IMR-90 (cell line): Measurements from ENCODE around the gene KLHL25. TPM values are rescaled to one million over a fixed set of nuclear protein-coding genes. Genes with fewer than 3 reads are reported as not detected.

Experiments
- ATAC-seq: fragments of 200-7000 bp; cut with Tn5 transposase; 2 replicates; pipeline ENCODE4 v1.9.1; 2020; ENCODE audit warnings: low read depth, mild to moderate bottlenecking, moderate library complexity
- BruUV-seq: library from RNA; stranded (reverse); fragments of 400-500 nt; replicated peaks from 2 replicates; lab custom pipeline; 2021; lab: Mats Ljungman, UMichigan
- CTCF ChIA-PET: fragments of 300-600 bp; formaldehyde crosslinking; extraction: SDS; loops from one replicate; lab custom pipeline; 2021; ENCODE audit warnings: antibody characterized with exemption; lab: Yijun Ruan, JAX
- POLR2A ChIA-PET: fragments of 300-600 bp; sonication (Branson Sonifier 250); formaldehyde crosslinking; loops from one replicate; lab custom pipeline; 2022; ENCODE audit warnings: antibody characterized with exemption; ENCODE audit not compliant: unreplicated experiment; lab: Charles Lee
- DNase-seq: peaks from one replicate; pipeline ENCODE4 v3.0.0; 2013
- H2AFZ ChIP-seq: replicated peaks from 2 replicates; pipeline ENCODE3; 2013; ENCODE audit warnings: low read length, mild to moderate bottlenecking; ENCODE audit not compliant: poor library complexity
- H2AK5ac ChIP-seq: 2 replicates; pipeline ENCODE4 v1.6.1; 2013; ENCODE audit warnings: low read depth, low read length, inconsistent platforms
- H2AK9ac ChIP-seq: replicated peaks from 2 replicates; pipeline ENCODE3; 2013; ENCODE audit warnings: mild to moderate bottlenecking, low read depth, low read length, moderate library complexity; ENCODE audit not compliant: poor library complexity
- H2BK120ac ChIP-seq: 2 replicates; pipeline ENCODE4 v1.6.1; 2013; ENCODE audit warnings: low read depth, low read length, inconsistent platforms
- H2BK15ac ChIP-seq: 3 replicates; pipeline ENCODE4 v1.6.1; 2013; ENCODE audit warnings: low read depth, low read length, inconsistent platforms
- H2BK20ac ChIP-seq: 2 replicates; pipeline ENCODE4 v1.6.1; 2013; ENCODE audit warnings: low read depth, mild to moderate bottlenecking, inconsistent platforms, low read length, moderate library complexity
- H2BK5ac ChIP-seq: 2 replicates; pipeline ENCODE4 v1.6.1; 2013; ENCODE audit warnings: mild to moderate bottlenecking, low read depth, low read length, inconsistent platforms; ENCODE audit not compliant: poor library complexity, severe bottlenecking
- H3K14ac ChIP-seq: replicated peaks from 2 replicates; pipeline ENCODE4 v1.6.1; 2013; ENCODE audit warnings: low read depth, low read length, inconsistent platforms
- H3K18ac ChIP-seq: 2 replicates; pipeline ENCODE4 v1.6.1; 2013; ENCODE audit warnings: low read depth, low read length, control low read depth
- H3K23ac ChIP-seq: 2 replicates; pipeline ENCODE4 v1.6.1; 2013; ENCODE audit warnings: low read depth, low read length, inconsistent platforms
- H3K27ac ChIP-seq: 2 replicates; pipeline ENCODE4 v1.5.1; 2013; ENCODE audit warnings: mild to moderate bottlenecking, control low read depth, low read length; ENCODE audit not compliant: insufficient read depth
- H3K27me3 ChIP-seq: 2 replicates; pipeline ENCODE4 v1.6.1; 2013; ENCODE audit warnings: low read length; ENCODE audit not compliant: control insufficient read depth, insufficient read depth
- H3K36me3 ChIP-seq: 2 replicates; pipeline ENCODE4 v1.6.1; 2013; ENCODE audit warnings: low read length, mixed read lengths; ENCODE audit not compliant: control insufficient read depth, insufficient read depth
- H3K4ac ChIP-seq: 2 replicates; pipeline ENCODE4 v1.6.1; 2013; ENCODE audit warnings: low read depth, low read length, inconsistent platforms
- H3K4me1 ChIP-seq: 2 replicates; pipeline ENCODE4 v1.6.1; 2013; ENCODE audit warnings: low read length, mixed read lengths; ENCODE audit not compliant: control insufficient read depth, insufficient read depth
- H3K4me2 ChIP-seq: 2 replicates; pipeline ENCODE4 v1.6.1; 2013; ENCODE audit warnings: low read depth, mild to moderate bottlenecking, control low read depth, low read length, moderate library complexity
- H3K4me3 ChIP-seq: 2 replicates; pipeline ENCODE4 v1.5.1; 2013; ENCODE audit warnings: low read depth, mild to moderate bottlenecking, control low read depth, low read length, moderate library complexity; ENCODE audit not compliant: insufficient read depth
- H3K56ac ChIP-seq: 2 replicates; pipeline ENCODE4 v1.6.1; 2013; ENCODE audit warnings: low read length, inconsistent platforms; ENCODE audit not compliant: insufficient read depth; ENCODE audit errors: extremely low read depth
- H3K79me1 ChIP-seq, 2 experiments: 2 replicates each; pipeline ENCODE4 v1.6.1; 2013; ENCODE audit warnings: low read length in 2 of 2, inconsistent platforms in 1 of 2, low read depth in 1 of 2
- H3K9ac ChIP-seq: 2 replicates; pipeline ENCODE4 v1.6.1; 2013; ENCODE audit warnings: low read depth, low read length, control low read depth
- H3K9me1 ChIP-seq: 2 replicates; pipeline ENCODE4 v1.6.1; 2013; ENCODE audit warnings: low read length, inconsistent platforms; ENCODE audit not compliant: insufficient read depth
- H3K9me3 ChIP-seq: 2 replicates; pipeline ENCODE4 v1.6.1; 2013; ENCODE audit warnings: low read length; ENCODE audit not compliant: control insufficient read depth, insufficient read depth
- H4K20me1 ChIP-seq: 2 replicates; pipeline ENCODE4 v1.6.1; 2013; ENCODE audit warnings: low read length, inconsistent platforms; ENCODE audit not compliant: insufficient read depth
- H4K5ac ChIP-seq: 2 replicates; pipeline ENCODE4 v1.6.1; 2013; ENCODE audit warnings: mild to moderate bottlenecking, low read depth, low read length, control low read depth
- H4K8ac ChIP-seq, 2 experiments: 2 replicates each; pipeline ENCODE4 v1.6.1; 2013; ENCODE audit warnings: low read depth in 2 of 2, low read length in 2 of 2, control low read depth in 1 of 2, inconsistent platforms in 1 of 2
- H4K91ac ChIP-seq: 2 replicates; pipeline ENCODE4 v1.6.1; 2013; ENCODE audit warnings: low read depth, low read length, inconsistent platforms; ENCODE audit not compliant: insufficient read depth
- BHLHE40 ChIP-seq: fragments of 150-350 bp; IDR thresholded peaks from 2 replicates; pipeline ENCODE4 v1.6.1; 2016; ENCODE audit warnings: mild to moderate bottlenecking, low read depth, low read length
- CEBPB ChIP-seq: IDR thresholded peaks from 2 replicates; pipeline ENCODE4 v1.6.1; 2012; ENCODE audit warnings: low read depth, low read length, improper control_type of control experiment
- FOS ChIP-seq: fragments of 150-350 bp; IDR thresholded peaks from 2 replicates; pipeline ENCODE4 v1.6.1; 2016; ENCODE audit warnings: low read depth, low read length
- MAFK ChIP-seq: IDR thresholded peaks from 2 replicates; pipeline ENCODE4 v1.6.1; 2012; ENCODE audit warnings: low read depth, low read length, improper control_type of control experiment
- MAZ ChIP-seq: IDR thresholded peaks from 2 replicates; pipeline ENCODE4 v1.6.1; 2012; ENCODE audit warnings: low read depth, mild to moderate bottlenecking, low read length, improper control_type of control experiment, moderate library complexity, borderline replicate concordance
- NFE2L2 ChIP-seq: fragments of 150-350 bp; IDR thresholded peaks from 2 replicates; pipeline ENCODE4 v1.6.1; 2016; ENCODE audit warnings: low read depth, mild to moderate bottlenecking, low read length
- POLR2A ChIP-seq: IDR thresholded peaks from 2 replicates; pipeline ENCODE4 v1.6.1; 2012; ENCODE audit warnings: mild to moderate bottlenecking, low read depth, low read length
- RAD21 ChIP-seq: IDR thresholded peaks from 2 replicates; pipeline ENCODE4 v1.6.1; 2012; ENCODE audit warnings: low read length, improper control_type of control experiment
- RFX5 ChIP-seq: IDR thresholded peaks from 2 replicates; pipeline ENCODE4 v1.8.0; 2012; ENCODE audit warnings: low read depth, mild to moderate bottlenecking, low read length, moderate library complexity
- SMC3 ChIP-seq: fragments of 150-350 bp; IDR thresholded peaks from 2 replicates; pipeline ENCODE4 v1.6.1; 2016; ENCODE audit warnings: low read depth, mild to moderate bottlenecking, antibody characterized with exemption, low read length, moderate library complexity
- USF2 ChIP-seq: fragments of 150-350 bp; IDR thresholded peaks from 2 replicates; pipeline ENCODE4 v1.6.1; 2017; ENCODE audit warnings: mild to moderate bottlenecking, antibody characterized with exemption, low read length, low read depth
- WGBS, 2 experiments: methylation state at CpG; one replicate each; pipeline versions ENCODE4 v1.1.5 to v1.1.7; 2013; ENCODE audit warnings: missing lambda C conversion rate in 2 of 2; ENCODE audit not compliant: insufficient read length in 1 of 2; ENCODE audit errors: extremely low coverage in 2 of 2; 5-methylcytosine and 5-hydroxymethylcytosine counted together
- dilution Hi-C: fragments of 300-500 bp; cut with HindIII; formaldehyde crosslinking; loops from one replicate; pipeline ENCODE4 v1.14.3; 2018; ENCODE audit warnings: low sequenced_read_pairs; ENCODE audit not compliant: unreplicated experiment
- in situ Hi-C: fragments of 300-500 bp; cut with MboI; formaldehyde crosslinking; loops from 3 replicates; pipeline ENCODE4 v1.14.3; 2019; ENCODE audit warnings: low sequenced_read_pairs, inconsistent platforms, mixed read lengths
- intact Hi-C: fragments of 100-400 bp; cut with micrococcal nuclease; formaldehyde crosslinking; loops from 2 replicates; pipeline ENCODE4 v1.10.0; 2022
- polyA plus RNA-seq, 3 experiments: library from polyadenylated mRNA; depleted of rRNA; stranded (reverse); fragments of >200 nt; gene quantifications; 2 replicates each; pipeline ENCODE4 v1.2.3, GENCODE V29; 2012; ENCODE audit warnings: low replicate concordance in 1 of 3
- total RNA-seq: library from RNA; depleted of rRNA; stranded (reverse); fragments of >200 nt; gene quantifications from 2 replicates; pipeline ENCODE4 v1.2.3, GENCODE V29; 2012

The KLHL25 gene
- total and polyA plus RNA-seq, 2 of the 4 experiments (the other 2 are of a cell fraction): 2.7 to 5.6 TPM

DNA sequence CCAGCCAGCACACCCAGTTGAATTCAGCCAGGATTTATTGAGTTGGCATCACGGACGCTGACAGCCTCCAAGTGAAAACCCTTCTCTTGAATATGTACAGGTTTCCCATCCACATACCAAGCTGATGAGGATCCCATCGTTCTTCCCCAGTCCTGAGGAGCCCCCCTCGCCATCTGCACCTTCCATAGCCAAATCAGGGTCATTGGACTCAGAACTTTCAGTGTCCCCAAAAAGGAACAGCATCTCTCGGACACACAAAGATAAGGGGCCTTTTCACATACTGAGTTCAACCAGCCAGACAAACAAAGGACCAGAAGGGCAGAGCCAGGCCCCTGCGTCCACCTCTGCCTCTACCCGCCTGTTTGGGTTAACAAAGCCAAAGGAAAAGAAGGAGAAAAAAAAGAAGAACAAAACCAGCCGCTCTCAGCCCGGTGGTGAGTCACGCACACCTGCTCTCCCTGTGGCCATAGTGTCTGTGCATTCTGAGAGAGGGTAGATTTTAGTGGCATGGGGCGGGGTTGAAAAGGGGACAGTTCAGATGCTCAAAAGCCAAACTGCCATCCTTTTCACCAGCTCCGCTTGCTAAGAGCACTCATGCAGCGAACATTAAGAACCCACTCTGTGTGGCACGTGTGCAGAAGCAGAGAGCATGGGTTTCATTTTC lies 51.2 kb downstream of the KLHL25 start:
- Histone ChIP-seq H3K14ac (no peak overlapping the region), H2BK15ac (no peak overlapping the region), H4K8ac (no peak overlapping the region), H3K27ac (no peak overlapping the region), H2AFZ (no peak overlapping the region), H3K4me2 (no peak overlapping the region), H3K56ac (no peak overlapping the region), H2BK5ac (no peak overlapping the region), H3K23ac (no peak overlapping the region), H3K79me1 (peaks cover 0 to 5% of the 10 kb centered on the region in 2 experiments; a peak in 2 of 4 replicates), H4K5ac (no peak overlapping the region), H3K9me3 (no peaks in the 10 kb centered on the region), H2BK20ac (no peak overlapping the region), H2AK9ac (no peak overlapping the region), H3K18ac (no peak overlapping the region), H3K4me1 (peaks cover 4% of the 10 kb centered on the region; the same call in 1 of the 2 replicates), H3K4me3 (no peak overlapping the region), H3K9ac (no peak overlapping the region), H4K91ac (no peak overlapping the region), H4K20me1 (no peaks in the 10 kb centered on the region; the same call in 1 of the 2 replicates), H2AK5ac (no peak overlapping the region), H3K27me3 (no peaks in the 10 kb centered on the region), H3K9me1 (no peaks in the 10 kb centered on the region; the same call in 1 of the 2 replicates), H3K4ac (no peak overlapping the region), H2BK120ac (no peak overlapping the region), H3K36me3 (peaks cover 44% of the 10 kb centered on the region)
- intact Hi-C loops (loop anchor here (5.0 kb wide), 1 partner anchor 49 kb away; the partner anchor contains the start of gene KLHL25), dilution Hi-C loops (no loop called here), in situ Hi-C loops (no loop called here)
- no TSS peak for BruUV-seq
- ATAC-seq (no peak), DNase-seq (no peak)
- 88% methylated on average over 8 of the region's 14 CpGs; no CpG with 5 or more reads in 1 of the 2 experiments for WGBS, 2 experiments
- CTCF ChIA-PET: interaction anchor here (0.9 kb wide), 1 partner anchor 70 kb away, joined by 3 read pairs; no protein-coding TSS in a partner anchor
- POLR2A ChIA-PET: no interaction called here
- TF ChIP-seq BHLHE40: no peak
- TF ChIP-seq NFE2L2: no peak
- TF ChIP-seq CEBPB: no peak
- no peak for TF ChIP-seq FOS
- no peak for TF ChIP-seq RAD21
- no peak for TF ChIP-seq USF2
- TF ChIP-seq POLR2A: no peak
- TF ChIP-seq SMC3: no peak
- no peak for TF ChIP-seq RFX5
- no peak for TF ChIP-seq MAFK
- no peak for TF ChIP-seq MAZ
